ENCODE results near the gene KNG1.
A peak's percentile ranks its signal among the peaks of the same experiment; 100 is the strongest.
"Not testable (repeated sequence)": the region's sequence is repeated elsewhere in the genome, so short reads cannot be mapped to it uniquely, and the experiment has no call there.

KNG1 gene

GRCh38 chr3:186710694-186711093, 6.5 kb upstream of the KNG1 start:
- DNase-seq = not testable (repeated sequence)

- DNase-seq = no peak
Measured at GRCh38 chr3:186713499-186713898, 3.7 kb upstream of the KNG1 start.

GRCh38 chr3:186719945-186720739, 3.0 kb downstream of the KNG1 start:
- DNase-seq = no peak

- DNase-seq = peak in 2 of 3 donors; percentile 2 to 6
Measured at GRCh38 chr3:186722457-186722856, 5.3 kb downstream of the KNG1 start.

- no peak for DNase-seq
Measured at GRCh38 chr3:186724911-186725310, 7.8 kb downstream of the KNG1 start.

GRCh38 chr3:186732169-186732766, 15.1 kb downstream of the KNG1 start:
- no peak for DNase-seq

- no peak for DNase-seq
Measured at GRCh38 chr3:186742618-186743380, 25.6 kb downstream of the KNG1 start.

GRCh38 chr3:186743666-186744065, 26.5 kb downstream of the KNG1 start:
- DNase-seq = no peak

- DNase-seq = peak; percentile 60 to 68 (median 62)
Measured at GRCh38 chr3:186746008-186746407, 28.8 kb downstream of the KNG1 start.

- no peak for DNase-seq
Measured at GRCh38 chr3:186750316-186750715, 33.2 kb downstream of the KNG1 start.

- DNase-seq = no peak
Measured at GRCh38 chr3:186751480-186751879, 34.3 kb downstream of the KNG1 start.

GRCh38 chr3:186754006-186754405, 36.8 kb downstream of the KNG1 start:
- DNase-seq = no peak

- no peak for DNase-seq
Measured at GRCh38 chr3:186754871-186755270, 37.7 kb downstream of the KNG1 start.

GRCh38 chr3:186757214-186757613, 40.1 kb downstream of the KNG1 start:
- DNase-seq = no peak

GRCh38 chr3:186757686-186758220, 40.6 kb downstream of the KNG1 start:
- DNase-seq = no peak

- DNase-seq = no peak
Measured at GRCh38 chr3:186759231-186759930, 42.2 kb downstream of the KNG1 start.

- DNase-seq = no peak
Measured at GRCh38 chr3:186760141-186760833, 43.1 kb downstream of the KNG1 start.

GRCh38 chr3:186760897-186761447, 43.8 kb downstream of the KNG1 start:
- DNase-seq = no peak

GRCh38 chr3:186772281-186772694, 55.1 kb downstream of the KNG1 start:
- DNase-seq = no peak

GRCh38 chr3:186772701-186773417, 55.7 kb downstream of the KNG1 start:
- DNase-seq = peak; percentile 85 to 90 (median 87)

- no peak for DNase-seq
Measured at GRCh38 chr3:186775999-186776398, 58.8 kb downstream of the KNG1 start.

Data from suppressor macrophage treated with lipopolysaccharide for 1 hour (primary cell).